DOHH2 (cell line): ENCODE data around the gene ORAI1.

Source experiments
- H3F3A ChIP-seq: fragments of 200-600 bp; sonication (generic), shearing (Covaris generic); 2 replicates; pipeline ENCODE4 v1.6.0; 2016; ENCODE audit warnings: antibody characterized with exemption, mild to moderate bottlenecking; ENCODE audit not compliant: control insufficient read depth, insufficient read depth
- H3K27ac ChIP-seq: fragments of 200-600 bp; sonication (generic); 2 replicates; pipeline ENCODE4 v1.5.1; 2014; ENCODE audit warnings: low read depth, mild to moderate bottlenecking, low read length, moderate library complexity
- H3K27me3 ChIP-seq: fragments of 200-600 bp; sonication (generic); 2 replicates; pipeline ENCODE4 v1.6.1; 2014; ENCODE audit warnings: mild to moderate bottlenecking, low read length, mixed read lengths; ENCODE audit not compliant: control insufficient read depth
- H3K36me3 ChIP-seq: fragments of 200-600 bp; sonication (generic); 2 replicates; pipeline ENCODE4 v1.6.1; 2014; ENCODE audit warnings: mild to moderate bottlenecking, low read length, moderate library complexity, mixed read lengths; ENCODE audit not compliant: control insufficient read depth
- H3K4me1 ChIP-seq: fragments of 200-600 bp; sonication (generic); 2 replicates; pipeline ENCODE4 v1.6.1; 2014; ENCODE audit warnings: mild to moderate bottlenecking, low read length, mixed read lengths; ENCODE audit not compliant: control insufficient read depth
- H3K4me2 ChIP-seq: fragments of 200-600 bp; sonication (generic); 2 replicates; pipeline ENCODE4 v1.6.0; 2014; ENCODE audit warnings: mild to moderate bottlenecking, low read length, moderate library complexity
- H3K4me3 ChIP-seq: fragments of 200-600 bp; sonication (generic); 2 replicates; pipeline ENCODE4 v1.5.1; 2014; ENCODE audit warnings: mild to moderate bottlenecking, low read length, mixed read lengths
- H3K79me2 ChIP-seq: fragments of 200-600 bp; sonication (generic); 2 replicates; pipeline ENCODE4 v1.6.1; 2014; ENCODE audit warnings: mild to moderate bottlenecking, low read length, mixed read lengths; ENCODE audit not compliant: control insufficient read depth
- H3K9me2 ChIP-seq: fragments of 200-600 bp; sonication (generic); replicated peaks from 2 replicates; pipeline ENCODE4 v1.6.1; 2014; ENCODE audit warnings: mild to moderate bottlenecking, low read length, mixed read lengths; ENCODE audit not compliant: control insufficient read depth
- H3K9me3 ChIP-seq: fragments of 200-600 bp; sonication (generic); 2 replicates; pipeline ENCODE4 v1.6.1; 2014; ENCODE audit warnings: antibody characterized with exemption, low read length, mixed read lengths; ENCODE audit not compliant: control insufficient read depth, insufficient read depth
- H4K20me1 ChIP-seq: fragments of 200-600 bp; sonication (generic); 2 replicates; pipeline ENCODE4 v1.6.0; 2014; ENCODE audit warnings: low read depth, mild to moderate bottlenecking, antibody characterized with exemption, low read length, moderate library complexity; ENCODE audit not compliant: control insufficient read depth, insufficient read depth
- EZH2phosphoT487 ChIP-seq: fragments of 200-600 bp; sonication (generic); IDR thresholded peaks from 2 replicates; pipeline ENCODE4 v1.6.1; 2017; ENCODE audit warnings: borderline replicate concordance, mild to moderate bottlenecking, antibody characterized with exemption, low read length, moderate library complexity, mixed read lengths
- TF ChIP-seq, protein P1 (sequence below): fragments of 200-600 bp; sonication (generic); IDR thresholded peaks from one replicate; pipeline ENCODE4 v1.5.1; 2014; ENCODE audit warnings: antibody characterized with exemption, mild to moderate bottlenecking, low read depth, low read length; ENCODE audit not compliant: poor library complexity, severe bottlenecking

The ORAI1 gene

DNA sequence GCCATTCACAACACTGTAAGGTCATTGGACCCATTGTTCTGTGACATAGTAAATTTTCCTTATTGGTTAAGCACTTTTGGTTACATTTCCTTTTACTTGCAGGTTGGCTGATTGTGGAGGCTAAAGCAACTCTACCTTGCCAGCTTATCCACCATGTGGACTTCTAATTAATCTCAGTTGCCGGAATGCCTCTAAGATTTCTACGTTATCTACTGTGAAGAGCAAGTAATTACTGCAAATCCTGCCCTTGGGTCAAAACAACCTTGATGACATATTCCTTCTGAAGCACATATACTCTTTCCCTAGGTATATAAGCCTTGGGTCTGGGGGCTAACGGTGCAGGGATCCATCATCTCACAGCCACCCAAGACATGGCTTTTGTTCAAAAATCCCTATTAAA, 62.6 kb downstream of the ORAI1 start:
- no peaks in the 10 kb centered on the region for H3K79me2 ChIP-seq
- peaks cover 17% of the 10 kb centered on the region for H3K4me1 ChIP-seq
- no peaks in the 10 kb centered on the region for H4K20me1 ChIP-seq
- TF ChIP-seq, protein P1, sequence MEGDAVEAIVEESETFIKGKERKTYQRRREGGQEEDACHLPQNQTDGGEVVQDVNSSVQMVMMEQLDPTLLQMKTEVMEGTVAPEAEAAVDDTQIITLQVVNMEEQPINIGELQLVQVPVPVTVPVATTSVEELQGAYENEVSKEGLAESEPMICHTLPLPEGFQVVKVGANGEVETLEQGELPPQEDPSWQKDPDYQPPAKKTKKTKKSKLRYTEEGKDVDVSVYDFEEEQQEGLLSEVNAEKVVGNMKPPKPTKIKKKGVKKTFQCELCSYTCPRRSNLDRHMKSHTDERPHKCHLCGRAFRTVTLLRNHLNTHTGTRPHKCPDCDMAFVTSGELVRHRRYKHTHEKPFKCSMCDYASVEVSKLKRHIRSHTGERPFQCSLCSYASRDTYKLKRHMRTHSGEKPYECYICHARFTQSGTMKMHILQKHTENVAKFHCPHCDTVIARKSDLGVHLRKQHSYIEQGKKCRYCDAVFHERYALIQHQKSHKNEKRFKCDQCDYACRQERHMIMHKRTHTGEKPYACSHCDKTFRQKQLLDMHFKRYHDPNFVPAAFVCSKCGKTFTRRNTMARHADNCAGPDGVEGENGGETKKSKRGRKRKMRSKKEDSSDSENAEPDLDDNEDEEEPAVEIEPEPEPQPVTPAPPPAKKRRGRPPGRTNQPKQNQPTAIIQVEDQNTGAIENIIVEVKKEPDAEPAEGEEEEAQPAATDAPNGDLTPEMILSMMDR = no peak
- no peak for TF ChIP-seq EZH2phosphoT487
- no peaks in the 10 kb centered on the region for H3K9me2 ChIP-seq
- H3K27ac ChIP-seq = no peak overlapping the region
- H3K4me3 ChIP-seq = no peak overlapping the region
- H3K9me3 ChIP-seq = no peaks in the 10 kb centered on the region
- no peaks in the 10 kb centered on the region for H3K27me3 ChIP-seq
- H3K4me2 ChIP-seq = no peak overlapping the region
- H3K36me3 ChIP-seq = no peaks in the 10 kb centered on the region
- no peaks in the 10 kb centered on the region for H3F3A ChIP-seq

DNA sequence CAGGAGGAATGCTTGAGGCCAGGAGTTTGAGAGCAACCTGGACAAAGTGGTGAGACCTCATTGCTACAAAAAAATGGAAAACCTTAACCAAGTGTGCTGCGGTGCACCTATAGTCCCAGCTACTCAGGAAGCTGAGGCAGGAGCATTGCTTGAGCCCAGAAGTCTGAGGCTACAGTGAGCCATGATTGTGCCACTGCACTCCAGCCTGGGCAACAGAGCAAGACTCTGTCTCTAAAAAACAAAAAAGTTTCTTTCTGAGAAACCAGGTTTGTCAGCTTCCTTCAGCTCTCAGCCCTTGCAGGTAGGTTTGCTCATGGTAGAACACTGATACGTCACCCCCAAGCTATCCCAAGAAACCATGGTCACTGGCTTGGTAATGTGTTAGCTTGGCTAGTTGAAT, 63.1 kb downstream of the ORAI1 start:
- H3K79me2 ChIP-seq = no peaks in the 10 kb centered on the region
- H3K27me3 ChIP-seq = no peaks in the 10 kb centered on the region
- no peaks in the 10 kb centered on the region for H3K36me3 ChIP-seq
- no peaks in the 10 kb centered on the region for H4K20me1 ChIP-seq
- TF ChIP-seq EZH2phosphoT487 = no peak
- TF ChIP-seq, protein P1 = no peak
- H3K9me2 ChIP-seq = no peaks in the 10 kb centered on the region
- no peak overlapping the region for H3K4me2 ChIP-seq
- H3K4me1 ChIP-seq = peaks cover 17% of the 10 kb centered on the region
- H3K27ac ChIP-seq = no peak overlapping the region
- H3K4me3 ChIP-seq = no peak overlapping the region
- no peaks in the 10 kb centered on the region for H3F3A ChIP-seq
- no peaks in the 10 kb centered on the region for H3K9me3 ChIP-seq
